Gastroesophageal sphincter (tissue), 3 donors: Measurements from ENCODE around the gene CFDP1.

Experiments used
- EP300 ChIP-seq: sonication (generic); formaldehyde crosslinking; IDR thresholded peaks from one replicate; pipeline ENCODE4 v1.6.1; 2017; ENCODE audit warnings: antibody characterized with exemption, mild to moderate bottlenecking
- POLR2A ChIP-seq, 2 donors: fragments of 450-650 bp; IDR thresholded peaks; one replicate each; pipeline ENCODE4 v1.6.1; 2017; ENCODE audit warnings: antibody characterized with exemption in 2 of 2, mild to moderate bottlenecking in 2 of 2, moderate library complexity in 1 of 2
- TF ChIP-seq, protein P1 (sequence below), 4 experiments: fragments of 200-600 bp in 2 of 4; fragments of 450-650 bp in 2 of 4; sonication (generic) in 1 of 4; IDR thresholded peaks; one replicate each; pipeline ENCODE4 v1.5.1; 2017 to 2019; ENCODE audit warnings: antibody characterized with exemption in 4 of 4, mild to moderate bottlenecking in 2 of 4, moderate library complexity in 2 of 4

DNA sequence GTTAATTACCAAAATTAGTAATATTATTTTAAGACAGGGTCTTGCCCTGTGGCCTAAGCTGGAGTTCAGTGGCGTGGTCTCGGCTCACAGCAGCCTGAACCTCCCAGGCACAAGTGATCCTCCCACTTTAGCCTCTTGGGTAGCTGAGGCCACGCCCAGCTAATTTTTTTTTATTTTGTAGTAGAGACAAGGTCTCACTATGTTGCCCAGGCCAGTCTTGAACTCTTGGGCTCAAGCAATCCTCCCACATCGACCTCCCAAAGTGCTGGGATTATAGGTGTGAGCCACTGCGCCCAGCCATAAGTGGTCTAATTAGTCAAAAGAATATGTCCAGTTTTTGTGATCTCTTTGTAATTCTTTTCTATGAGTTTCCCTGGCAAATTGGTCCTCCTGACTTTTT lies 12.0 kb upstream of the CFDP1 start:
- TF ChIP-seq POLR2A (IDR thresholded peaks at IDR 0.05) = no peak
- TF ChIP-seq, protein P1, sequence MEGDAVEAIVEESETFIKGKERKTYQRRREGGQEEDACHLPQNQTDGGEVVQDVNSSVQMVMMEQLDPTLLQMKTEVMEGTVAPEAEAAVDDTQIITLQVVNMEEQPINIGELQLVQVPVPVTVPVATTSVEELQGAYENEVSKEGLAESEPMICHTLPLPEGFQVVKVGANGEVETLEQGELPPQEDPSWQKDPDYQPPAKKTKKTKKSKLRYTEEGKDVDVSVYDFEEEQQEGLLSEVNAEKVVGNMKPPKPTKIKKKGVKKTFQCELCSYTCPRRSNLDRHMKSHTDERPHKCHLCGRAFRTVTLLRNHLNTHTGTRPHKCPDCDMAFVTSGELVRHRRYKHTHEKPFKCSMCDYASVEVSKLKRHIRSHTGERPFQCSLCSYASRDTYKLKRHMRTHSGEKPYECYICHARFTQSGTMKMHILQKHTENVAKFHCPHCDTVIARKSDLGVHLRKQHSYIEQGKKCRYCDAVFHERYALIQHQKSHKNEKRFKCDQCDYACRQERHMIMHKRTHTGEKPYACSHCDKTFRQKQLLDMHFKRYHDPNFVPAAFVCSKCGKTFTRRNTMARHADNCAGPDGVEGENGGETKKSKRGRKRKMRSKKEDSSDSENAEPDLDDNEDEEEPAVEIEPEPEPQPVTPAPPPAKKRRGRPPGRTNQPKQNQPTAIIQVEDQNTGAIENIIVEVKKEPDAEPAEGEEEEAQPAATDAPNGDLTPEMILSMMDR (IDR thresholded peaks at IDR 0.05) = no peak
- no peak for TF ChIP-seq EP300
